Hematopoietic multipotent progenitor cell treated with erythropoietin and hydrocortisone succinate and interleukin-3 and kit ligand, for 17 days (in vitro differentiated cells): ENCODE results near the gene DDX39A.

Experiments
- DNase-seq: peaks from one replicate; pipeline ENCODE4 v3.0.0-alpha.2; 2015; ENCODE audit warnings: low spot score

Gene DDX39A

DNA sequence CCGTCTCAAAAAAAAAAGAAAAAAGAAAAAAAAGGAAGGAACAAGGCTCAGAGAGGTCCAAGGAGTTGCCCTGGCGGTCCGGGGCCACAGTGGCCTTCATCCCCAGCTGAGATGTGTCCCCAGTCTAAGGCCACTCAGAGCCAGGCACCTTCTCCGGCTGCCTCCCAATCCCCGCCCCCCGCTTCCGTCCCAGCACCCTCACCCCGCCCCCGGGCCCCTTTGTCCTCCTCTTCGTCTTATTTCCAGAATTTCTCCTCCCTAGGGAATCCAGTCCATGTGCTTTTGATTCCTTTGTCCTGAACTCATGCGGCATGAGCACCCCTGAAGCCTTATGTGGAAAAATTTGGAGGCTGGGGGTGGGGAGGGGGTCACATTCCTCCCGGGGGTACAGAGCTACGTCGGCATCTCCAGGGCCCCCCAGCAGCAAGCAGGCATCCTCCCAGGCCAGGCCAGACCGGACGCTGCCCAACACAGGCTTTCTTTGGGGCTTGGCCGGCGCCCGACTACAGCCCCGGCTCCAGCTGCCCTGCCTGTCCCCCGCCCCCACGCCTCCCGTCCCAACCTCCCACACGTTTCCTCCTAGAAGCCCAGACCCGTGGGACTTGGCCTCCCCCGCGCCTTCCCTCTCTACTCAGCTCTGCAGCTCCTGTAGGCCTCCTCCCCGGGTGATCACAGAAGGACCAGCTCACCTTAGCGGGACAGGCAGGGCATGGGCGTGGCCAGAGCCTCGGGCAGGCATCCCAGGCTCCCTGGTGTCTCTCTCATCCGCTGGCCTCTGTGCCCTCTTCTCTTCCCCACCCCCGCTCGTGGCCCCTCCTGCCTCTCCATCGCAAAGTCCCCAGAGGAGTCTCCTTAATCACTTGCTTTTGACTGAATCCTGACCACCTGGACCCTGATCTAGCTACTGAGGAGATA lies 55.7 kb downstream of the DDX39A start:
- DNase-seq = no peak

DNA sequence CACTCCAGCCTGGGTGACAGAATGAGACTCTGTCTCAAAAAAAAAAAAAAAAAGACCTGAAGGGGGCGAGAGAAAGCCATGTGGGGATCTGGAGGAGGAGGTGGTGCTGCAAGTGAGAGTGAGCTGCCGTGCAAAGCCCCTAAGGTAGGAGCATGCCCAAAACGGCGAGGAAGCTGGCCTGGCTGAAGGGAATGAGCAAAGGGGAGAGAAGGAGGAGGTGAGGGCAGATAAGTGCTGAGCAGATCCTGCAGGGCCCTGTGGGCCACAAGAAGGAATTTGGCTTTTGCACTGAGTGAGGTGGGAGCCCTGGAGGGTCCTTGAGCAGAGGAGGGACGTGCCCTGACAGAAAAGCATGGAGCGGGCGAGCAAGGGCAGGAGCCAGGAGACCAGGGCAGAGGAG lies 57.3 kb downstream of the DDX39A start:
- no peak for DNase-seq
